Activated CD8-positive, alpha-beta T cell treated with anti-CD3 and anti-CD28 coated beads, Interleukin-2, amount 10 ng/mL, durations not matched to agents 7 days and 5 days (primary cell): Measurements from ENCODE around the gene PGLYRP3. TPM values are rescaled to one million over a fixed set of nuclear protein-coding genes. Genes with fewer than 3 reads are reported as not detected.
A peak's percentile ranks its signal among the peaks of the same experiment; 100 is the strongest.

Experiments used
- ATAC-seq: fragments of 150-1000 bp; cut with Tn5 transposase; one replicate; pipeline ENCODE4 v1.10.0; 2021; ENCODE audit warnings: moderate library complexity
- CTCF ChIA-PET: fragments of 350-600 bp; sonication (Branson Sonifier 250); formaldehyde crosslinking; loops from one replicate; lab custom pipeline; 2021; ENCODE audit warnings: antibody characterized with exemption; lab: Charles Lee
- POLR2A ChIA-PET: fragments of 350-600 bp; sonication (Branson Sonifier 250); formaldehyde crosslinking; loops from one replicate; lab custom pipeline; 2021; ENCODE audit warnings: antibody characterized with exemption; lab: Charles Lee
- DNase-seq: peaks from one replicate; pipeline ENCODE4 v3.0.0-alpha.2; 2020
- H3K27ac Mint-ChIP-seq: one replicate; pipeline ENCODE4 v1.8.0; 2021; ENCODE audit warnings: mild to moderate bottlenecking, mixed read lengths
- H3K27me3 Mint-ChIP-seq: one replicate; pipeline ENCODE4 v1.8.0; 2021; ENCODE audit warnings: low read depth, mixed read lengths
- H3K36me3 Mint-ChIP-seq: one replicate; pipeline ENCODE4 v1.8.0; 2021; ENCODE audit warnings: low read depth, mixed read lengths
- H3K4me1 Mint-ChIP-seq: one replicate; pipeline ENCODE4 v1.8.0; 2021; ENCODE audit warnings: low read depth, mixed read lengths
- H3K4me3 Mint-ChIP-seq: one replicate; pipeline ENCODE4 v1.8.0; 2021; ENCODE audit warnings: mild to moderate bottlenecking, mixed read lengths
- H3K9me3 Mint-ChIP-seq: one replicate; pipeline ENCODE4 v1.8.0; 2022; ENCODE audit warnings: mixed read lengths; ENCODE audit not compliant: insufficient read depth
- total RNA-seq, 2 experiments: library from RNA; stranded (reverse); gene quantifications; one replicate each; pipeline ENCODE4 v1.2.3, GENCODE V29; 2021

The PGLYRP3 gene
- total RNA-seq, 2 experiments from 2014 or later, result not detected

DNA sequence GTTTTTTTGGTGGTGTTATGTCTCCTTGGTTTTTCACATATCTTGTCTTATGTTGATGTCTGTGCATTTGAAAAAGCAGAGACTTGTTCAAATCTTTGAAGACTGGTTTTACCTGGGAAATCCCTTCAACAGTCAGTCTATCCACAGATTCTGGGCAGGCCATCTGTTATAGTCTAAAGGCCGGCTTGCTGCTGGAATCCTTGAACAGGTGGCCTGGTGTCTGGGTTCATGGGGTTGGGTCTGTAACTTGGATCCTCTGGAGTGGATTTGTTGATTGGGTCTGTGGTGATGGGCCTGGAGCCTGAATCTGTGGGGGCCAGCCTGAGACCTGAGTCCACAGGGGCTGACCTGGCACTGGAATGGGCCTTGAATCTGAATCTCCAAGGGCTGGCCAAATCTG lies 41.0 kb downstream of the PGLYRP3 start:
- peaks cover 42% of the 10 kb centered on the region for H3K27me3 Mint-ChIP-seq
- no peaks in the 10 kb centered on the region for H3K4me1 Mint-ChIP-seq
- ChIA-PET CTCF (no interaction called here), POLR2A (no interaction called here)
- no peak for DNase-seq
- no peaks in the 10 kb centered on the region for H3K9me3 Mint-ChIP-seq
- no peak overlapping the region for H3K27ac Mint-ChIP-seq
- ATAC-seq, result no peak
- no peaks in the 10 kb centered on the region for H3K36me3 Mint-ChIP-seq
- H3K4me3 Mint-ChIP-seq, result no peak overlapping the region

DNA sequence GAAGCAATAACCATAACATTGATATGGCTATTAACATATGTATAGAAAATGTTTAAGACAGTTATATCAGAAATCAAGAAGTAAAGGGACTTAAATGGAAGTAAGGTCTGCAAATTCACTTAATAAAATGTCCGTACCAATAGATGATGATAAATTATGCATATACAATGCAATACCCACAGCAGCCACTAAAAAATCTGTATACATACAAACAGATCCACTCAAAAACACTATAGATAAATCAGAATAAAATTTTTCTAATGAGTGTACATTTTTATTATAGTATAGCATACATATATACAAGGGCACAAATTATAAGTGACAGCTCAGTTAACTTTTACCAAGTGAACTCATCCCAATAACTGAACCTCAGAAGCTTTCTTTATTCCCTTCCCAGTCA lies 47.3 kb downstream of the PGLYRP3 start:
- Mint-ChIP-seq H3K27me3 (peaks cover 73% of the 10 kb centered on the region), H3K27ac (no peak overlapping the region), H3K9me3 (no peaks in the 10 kb centered on the region), H3K4me3 (no peak overlapping the region), H3K4me1 (peaks cover 10% of the 10 kb centered on the region), H3K36me3 (no peaks in the 10 kb centered on the region)
- POLR2A ChIA-PET, result no interaction called here
- CTCF ChIA-PET, result no interaction called here
- DNase-seq (no peak), ATAC-seq (no peak)

DNA sequence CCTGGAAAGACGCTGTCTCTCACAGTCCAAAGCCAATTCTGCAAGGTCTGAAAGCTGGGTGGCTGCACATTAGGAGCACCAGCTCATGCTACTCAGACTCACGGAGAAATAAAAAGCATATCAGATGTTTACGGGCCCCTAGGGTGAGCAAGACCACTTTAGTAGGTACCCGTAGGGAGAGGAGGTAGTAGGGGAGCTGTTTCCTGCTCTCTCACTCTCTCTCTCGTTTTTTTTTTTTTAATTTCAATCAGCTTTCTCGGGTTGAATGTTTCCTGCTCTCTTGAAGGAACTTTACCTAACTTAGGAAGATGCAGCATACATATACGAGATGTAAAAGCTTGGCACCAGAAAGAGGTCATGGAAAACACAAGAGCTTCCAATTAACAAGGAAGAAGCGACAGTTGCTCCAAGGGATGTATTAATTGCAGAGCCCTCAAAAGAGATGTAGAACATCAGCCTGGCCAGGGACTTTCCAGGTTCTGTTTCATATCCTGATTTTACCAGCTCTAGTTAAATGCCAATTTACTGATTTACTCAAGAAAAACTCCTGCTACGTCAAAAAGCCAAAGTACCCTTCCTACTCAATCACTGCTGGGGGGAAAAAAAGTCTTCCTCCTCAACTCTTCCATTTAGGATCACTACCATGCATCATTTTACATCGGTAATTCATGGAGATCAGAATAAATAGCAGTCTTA lies 50.1 kb downstream of the PGLYRP3 start:
- H3K4me3 Mint-ChIP-seq, result no peak overlapping the region
- POLR2A ChIA-PET, result no interaction called here
- CTCF ChIA-PET, result interaction anchor here (1.1 kb wide), 1 partner anchor 232 kb away, joined by 3 read pairs; no protein-coding TSS in a partner anchor

DNA sequence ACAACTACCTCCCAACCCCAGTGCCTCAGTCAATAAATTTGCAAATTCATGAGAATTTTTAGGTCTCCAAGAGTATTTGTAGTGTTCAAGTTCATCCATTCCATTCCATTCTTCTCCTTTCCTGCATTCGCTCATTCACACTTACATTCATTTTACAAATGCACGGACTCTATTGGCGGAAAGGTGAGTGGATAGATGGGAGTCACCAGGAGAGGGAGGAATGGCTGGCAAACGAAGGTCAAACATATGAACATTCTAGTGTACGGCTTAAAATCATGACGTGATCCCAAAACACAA lies 50.7 kb downstream of the PGLYRP3 start:
- H3K4me1 Mint-ChIP-seq, result peaks cover 14% of the 10 kb centered on the region
- CTCF ChIA-PET, result interaction anchor here (1.1 kb wide), 1 partner anchor 233 kb away, joined by 3 read pairs; no protein-coding TSS in a partner anchor
- H3K9me3 Mint-ChIP-seq, result no peaks in the 10 kb centered on the region
- no peak overlapping the region for H3K27ac Mint-ChIP-seq
- H3K4me3 Mint-ChIP-seq, result peak overlapping the region; percentile 23
- DNase-seq (no peak), ATAC-seq (no peak)
- H3K36me3 Mint-ChIP-seq, result no peaks in the 10 kb centered on the region
- H3K27me3 Mint-ChIP-seq, result peaks cover 72% of the 10 kb centered on the region
- POLR2A ChIA-PET, result no interaction called here

More for the DNA sequence above, 50.1 kb downstream of the PGLYRP3 start:
- ATAC-seq, result no peak
- Mint-ChIP-seq H3K4me1 (peaks cover 14% of the 10 kb centered on the region), H3K9me3 (no peaks in the 10 kb centered on the region), H3K36me3 (no peaks in the 10 kb centered on the region), H3K27ac (no peak overlapping the region), H3K27me3 (peaks cover 75% of the 10 kb centered on the region)
- no peak for DNase-seq

DNA sequence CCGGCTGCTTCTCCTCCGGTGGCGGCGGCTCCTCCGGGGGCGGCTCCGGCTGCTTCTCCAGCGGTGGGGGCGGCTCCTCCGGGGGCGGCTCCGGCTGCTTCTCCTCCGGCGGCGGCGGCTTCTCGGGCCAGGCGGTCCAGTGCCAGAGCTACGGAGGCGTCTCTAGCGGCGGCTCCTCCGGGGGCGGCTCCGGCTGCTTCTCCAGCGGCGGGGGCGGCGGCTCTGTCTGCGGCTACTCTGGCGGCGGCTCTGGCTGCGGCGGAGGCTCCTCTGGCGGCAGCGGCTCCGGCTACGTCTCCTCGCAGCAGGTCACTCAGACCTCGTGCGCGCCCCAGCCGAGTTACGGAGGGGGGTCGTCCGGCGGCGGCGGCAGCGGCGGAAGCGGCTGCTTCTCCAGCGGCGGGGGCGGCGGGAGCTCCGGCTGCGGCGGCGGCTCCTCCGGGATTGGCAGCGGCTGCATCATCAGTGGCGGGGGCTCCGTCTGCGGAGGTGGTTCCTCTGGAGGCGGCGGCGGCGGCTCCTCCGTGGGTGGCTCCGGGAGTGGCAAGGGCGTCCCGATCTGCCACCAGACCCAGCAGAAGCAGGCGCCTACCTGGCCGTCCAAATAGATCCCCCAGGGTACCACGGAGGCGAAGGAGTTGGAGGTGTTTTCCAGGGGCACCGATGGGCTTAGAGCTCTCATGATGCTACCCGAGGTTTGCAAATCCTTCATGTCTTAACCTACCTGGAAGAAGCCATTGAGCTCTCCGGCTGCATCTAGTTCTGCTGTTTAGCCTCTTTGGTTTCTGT lies 51.3 kb downstream of the PGLYRP3 start:
- ChIA-PET CTCF (interaction anchor here (0.6 kb wide), 1 partner anchor 28 kb away, joined by 3 read pairs; no protein-coding TSS in a partner anchor), POLR2A (no interaction called here)
- H3K4me1 Mint-ChIP-seq, result peaks cover 14% of the 10 kb centered on the region
- ATAC-seq (peak; percentile 23), DNase-seq (no peak)
- H3K9me3 Mint-ChIP-seq, result no peaks in the 10 kb centered on the region
- H3K27ac Mint-ChIP-seq, result no peak overlapping the region
- H3K36me3 Mint-ChIP-seq, result no peaks in the 10 kb centered on the region
- H3K4me3 Mint-ChIP-seq, result peak overlapping the region; percentile 23
- peaks cover 67% of the 10 kb centered on the region for H3K27me3 Mint-ChIP-seq

DNA sequence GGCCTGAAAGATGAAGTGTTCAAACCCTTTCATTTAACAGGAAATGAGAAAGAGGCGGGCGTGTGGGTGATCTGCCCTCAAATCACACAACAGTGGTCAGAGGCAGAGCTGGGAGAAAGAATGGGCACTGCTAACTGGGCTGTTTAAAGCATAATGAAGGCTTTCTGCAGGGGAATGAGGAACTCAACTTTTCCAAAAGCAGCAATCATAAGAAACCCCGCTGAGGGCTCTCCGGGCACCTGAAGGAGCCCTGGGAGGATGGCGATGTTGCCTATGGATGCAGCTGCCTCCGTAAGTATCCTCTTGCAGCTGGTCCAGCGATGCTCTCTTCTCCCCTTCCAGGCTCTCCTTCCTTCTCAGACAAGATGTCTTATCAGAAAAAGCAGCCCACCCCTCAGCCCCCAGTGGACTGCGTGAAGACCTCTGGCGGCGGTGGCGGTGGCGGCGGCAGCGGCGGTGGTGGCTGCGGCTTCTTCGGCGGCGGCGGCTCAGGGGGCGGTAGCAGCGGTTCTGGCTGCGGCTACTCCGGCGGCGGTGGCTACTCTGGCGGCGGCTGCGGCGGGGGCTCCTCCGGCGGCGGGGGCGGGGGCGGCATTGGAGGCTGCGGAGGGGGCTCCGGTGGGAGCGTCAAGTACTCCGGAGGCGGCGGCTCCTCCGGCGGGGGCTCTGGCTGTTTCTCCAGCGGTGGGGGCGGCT lies 52.0 kb downstream of the PGLYRP3 start:
- H3K4me1 Mint-ChIP-seq, result peaks cover 14% of the 10 kb centered on the region
- POLR2A ChIA-PET, result no interaction called here
- DNase-seq, result peak; percentile 23
- peaks cover 64% of the 10 kb centered on the region for H3K27me3 Mint-ChIP-seq
- peak; percentile 30 for ATAC-seq
- CTCF ChIA-PET, result no interaction called here
- no peaks in the 10 kb centered on the region for H3K9me3 Mint-ChIP-seq
- H3K36me3 Mint-ChIP-seq, result no peaks in the 10 kb centered on the region
- no peak overlapping the region for H3K27ac Mint-ChIP-seq
- H3K4me3 Mint-ChIP-seq, result no peak overlapping the region

DNA sequence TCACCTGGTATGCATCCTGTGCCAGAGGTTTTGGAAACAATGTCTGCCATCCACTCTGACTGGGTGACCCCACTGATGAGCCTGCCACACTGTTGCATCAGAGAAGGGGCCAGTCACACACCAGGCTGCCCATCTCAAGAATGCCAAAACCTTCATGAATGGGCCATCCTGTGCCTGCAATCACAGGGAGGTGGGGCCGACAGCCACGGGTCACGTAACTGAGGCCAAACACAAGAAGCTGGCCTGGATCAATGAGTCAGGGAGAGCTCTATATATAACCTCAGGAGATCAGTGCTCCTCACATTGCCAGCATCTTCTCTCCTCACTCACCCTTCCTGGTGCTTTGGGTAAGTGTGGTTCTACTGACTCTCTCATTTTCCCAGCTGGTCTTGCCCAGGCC lies 53.4 kb downstream of the PGLYRP3 start, which contains the start of gene LORICRIN:
TSS of gene LORICRIN (plus strand) at position 301 of the 400 bp plus-strand sequence. CDS start 1,263 bp downstream, outside the sequence.
- peaks cover 54% of the 10 kb centered on the region for H3K27me3 Mint-ChIP-seq
- ChIA-PET POLR2A (no interaction called here), CTCF (interaction anchor here (1.1 kb wide), 1 partner anchor 29 kb away, joined by 5 read pairs; no protein-coding TSS in a partner anchor)
- no peak within 1 kb of the TSS for H3K27ac Mint-ChIP-seq
- H3K4me3 Mint-ChIP-seq, result no peak within 1 kb of the TSS
- H3K4me1 Mint-ChIP-seq, result peaks cover 14% of the 10 kb centered on the region
- ATAC-seq (no peak), DNase-seq (no peak)
- H3K9me3 Mint-ChIP-seq, result no peaks in the 10 kb centered on the region
- no peaks in the 10 kb centered on the region for H3K36me3 Mint-ChIP-seq

DNA sequence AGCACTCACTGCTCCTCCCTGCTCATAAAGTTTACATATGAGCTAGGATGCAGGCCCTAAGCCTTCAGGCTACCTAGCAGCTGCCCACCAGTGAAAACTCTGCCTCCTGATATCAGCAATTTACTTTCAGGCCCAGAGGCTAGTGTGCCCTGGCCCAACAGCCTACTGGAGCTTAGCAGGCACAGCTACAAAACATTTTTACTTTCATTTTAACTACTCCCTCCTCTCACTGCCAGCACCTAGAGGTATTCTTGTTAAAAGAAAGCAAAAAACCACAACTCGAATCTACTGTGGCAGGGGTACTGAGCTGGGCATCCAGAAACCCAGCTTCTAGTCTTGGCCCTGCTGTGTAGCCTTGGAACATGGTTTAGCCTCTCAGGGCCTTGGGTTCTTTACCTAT lies 59.1 kb downstream of the PGLYRP3 start:
- DNase-seq (no peak), ATAC-seq (no peak)
- H3K4me1 Mint-ChIP-seq, result no peaks in the 10 kb centered on the region
- ChIA-PET CTCF (interaction anchor here (0.9 kb wide), 1 partner anchor 23 kb away, joined by 3 read pairs; no protein-coding TSS in a partner anchor), POLR2A (no interaction called here)
- H3K27me3 Mint-ChIP-seq, result peaks cover 17% of the 10 kb centered on the region
- H3K4me3 Mint-ChIP-seq, result no peak overlapping the region
- H3K27ac Mint-ChIP-seq, result no peak overlapping the region
- H3K36me3 Mint-ChIP-seq, result no peaks in the 10 kb centered on the region
- H3K9me3 Mint-ChIP-seq, result no peaks in the 10 kb centered on the region

DNA sequence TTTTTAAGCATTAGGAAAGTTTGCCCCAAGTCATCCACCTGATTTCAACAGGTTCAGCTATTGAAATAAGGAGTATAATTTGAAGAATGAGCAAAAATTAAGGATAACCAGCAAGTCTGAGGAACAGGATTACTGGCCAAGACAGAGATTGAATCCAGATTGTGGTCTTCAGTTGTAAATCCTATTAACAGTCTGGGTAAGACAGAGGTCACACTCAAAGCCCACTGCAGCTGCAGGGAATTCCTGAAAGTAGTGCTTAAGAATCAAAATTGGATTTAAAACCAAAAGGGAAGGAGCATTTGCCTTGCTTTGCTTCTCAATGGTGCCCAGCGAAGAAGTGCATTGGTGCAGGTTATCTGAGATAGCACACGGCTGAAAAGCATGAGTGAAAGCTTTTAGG lies 59.7 kb downstream of the PGLYRP3 start:
- Mint-ChIP-seq H3K27me3 (peaks cover 15% of the 10 kb centered on the region), H3K4me3 (no peak overlapping the region), H3K4me1 (no peaks in the 10 kb centered on the region), H3K36me3 (no peaks in the 10 kb centered on the region), H3K9me3 (no peaks in the 10 kb centered on the region), H3K27ac (no peak overlapping the region)
- POLR2A ChIA-PET, result no interaction called here
- DNase-seq (no peak), ATAC-seq (no peak)
- CTCF ChIA-PET, result no interaction called here

DNA sequence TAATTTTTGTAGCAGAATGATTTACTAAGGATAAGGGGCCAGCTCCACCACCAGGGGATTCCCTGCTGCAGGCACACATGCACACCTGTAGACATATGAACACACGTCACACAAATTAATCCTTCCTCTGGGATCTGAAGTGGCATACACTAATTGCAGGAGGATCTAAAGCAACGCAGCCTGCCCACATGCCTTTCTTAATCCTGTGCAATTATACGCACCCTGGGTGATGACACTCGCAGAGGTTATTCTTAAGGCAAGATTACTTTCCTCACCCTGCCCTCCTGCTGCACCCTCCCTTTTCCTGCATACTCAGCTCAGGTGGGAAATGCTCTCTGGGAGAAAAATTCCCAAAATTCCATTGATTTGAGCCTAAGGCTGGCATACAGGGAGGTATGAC lies 60.8 kb downstream of the PGLYRP3 start:
- ChIA-PET POLR2A (no interaction called here), CTCF (no interaction called here)
- DNase-seq (no peak), ATAC-seq (no peak)
- Mint-ChIP-seq H3K36me3 (no peaks in the 10 kb centered on the region), H3K27ac (no peak overlapping the region), H3K27me3 (peaks cover 14% of the 10 kb centered on the region), H3K9me3 (no peaks in the 10 kb centered on the region), H3K4me3 (no peak overlapping the region), H3K4me1 (no peaks in the 10 kb centered on the region)

DNA sequence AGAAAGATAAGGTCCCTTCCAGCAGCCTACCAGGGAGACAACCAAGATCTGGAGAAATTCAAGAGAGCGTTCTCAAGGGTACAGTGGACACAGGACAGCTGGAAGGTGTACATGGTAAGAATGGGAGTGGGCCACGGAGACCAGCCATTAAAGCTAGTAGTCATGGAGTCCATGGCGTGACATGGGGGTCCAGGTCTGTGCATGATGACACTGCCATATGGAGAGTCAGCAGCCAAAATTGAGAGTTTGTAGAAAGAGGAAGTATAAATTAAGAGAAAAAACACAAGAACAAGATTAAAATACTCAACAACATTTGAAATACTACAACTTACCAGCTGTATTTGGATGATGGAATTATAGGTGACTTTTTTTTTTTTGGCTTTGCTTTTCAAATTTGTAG lies 61.2 kb downstream of the PGLYRP3 start:
- Mint-ChIP-seq H3K9me3 (no peaks in the 10 kb centered on the region), H3K36me3 (no peaks in the 10 kb centered on the region), H3K27me3 (peaks cover 14% of the 10 kb centered on the region), H3K4me1 (no peaks in the 10 kb centered on the region), H3K4me3 (no peak overlapping the region), H3K27ac (no peak overlapping the region)
- no peak for ATAC-seq
- no peak for DNase-seq
- POLR2A ChIA-PET, result no interaction called here
- CTCF ChIA-PET, result no interaction called here

DNA sequence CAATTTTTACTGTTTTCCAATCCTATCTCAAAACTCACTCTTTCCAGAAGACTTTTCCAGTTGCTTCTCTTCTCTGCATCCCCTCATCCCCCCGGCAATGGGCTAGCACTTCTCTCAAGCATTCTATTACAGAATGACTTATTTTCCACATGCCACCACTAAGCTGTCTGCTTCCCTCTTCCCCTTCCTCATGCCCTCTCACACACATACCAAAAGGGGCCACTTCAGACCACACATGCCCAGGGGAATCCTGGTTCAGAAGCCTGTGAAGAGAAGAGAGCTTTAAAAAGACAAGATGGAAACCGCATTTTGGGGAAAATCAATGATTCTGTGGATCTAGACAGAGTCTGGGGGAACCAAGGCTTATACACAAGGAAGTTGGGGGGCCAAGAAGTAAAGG lies 61.7 kb downstream of the PGLYRP3 start:
- no peaks in the 10 kb centered on the region for H3K4me1 Mint-ChIP-seq
- H3K9me3 Mint-ChIP-seq, result no peaks in the 10 kb centered on the region
- H3K27ac Mint-ChIP-seq, result no peak overlapping the region
- POLR2A ChIA-PET, result no interaction called here
- ATAC-seq, result no peak
- H3K4me3 Mint-ChIP-seq, result no peak overlapping the region
- CTCF ChIA-PET, result no interaction called here
- peaks cover 14% of the 10 kb centered on the region for H3K27me3 Mint-ChIP-seq
- H3K36me3 Mint-ChIP-seq, result no peaks in the 10 kb centered on the region
- no peak for DNase-seq
